Measurements from ENCODE around the gene PIAS3. TPM values are rescaled to one million over a fixed set of nuclear protein-coding genes. Genes with fewer than 3 reads are reported as not detected.

Gene PIAS3
- total and polyA plus RNA-seq, 2 experiments from 2014 or later = 35.7 to 45.4 TPM

DNA sequence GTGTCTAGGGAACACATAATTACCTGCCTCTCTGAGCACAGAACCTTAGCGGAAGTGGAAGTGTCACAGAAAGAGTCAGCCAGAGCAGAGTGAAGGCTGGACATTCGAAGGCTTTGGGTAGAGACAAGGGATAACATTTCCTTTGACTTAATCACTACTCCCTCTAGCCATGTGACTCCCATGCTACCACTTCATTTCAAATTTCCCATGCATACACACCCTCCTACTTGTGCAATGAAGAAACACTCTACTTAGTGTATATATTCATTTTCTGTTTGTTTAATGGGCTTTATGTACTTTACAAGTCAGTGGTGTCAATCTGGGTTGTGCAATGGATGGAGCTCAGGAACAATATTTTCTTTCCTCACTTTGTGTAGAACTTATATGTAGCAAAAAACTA lies 19.8 kb upstream of the PIAS3 start (continued):
- TF ChIP-seq, protein P1, sequence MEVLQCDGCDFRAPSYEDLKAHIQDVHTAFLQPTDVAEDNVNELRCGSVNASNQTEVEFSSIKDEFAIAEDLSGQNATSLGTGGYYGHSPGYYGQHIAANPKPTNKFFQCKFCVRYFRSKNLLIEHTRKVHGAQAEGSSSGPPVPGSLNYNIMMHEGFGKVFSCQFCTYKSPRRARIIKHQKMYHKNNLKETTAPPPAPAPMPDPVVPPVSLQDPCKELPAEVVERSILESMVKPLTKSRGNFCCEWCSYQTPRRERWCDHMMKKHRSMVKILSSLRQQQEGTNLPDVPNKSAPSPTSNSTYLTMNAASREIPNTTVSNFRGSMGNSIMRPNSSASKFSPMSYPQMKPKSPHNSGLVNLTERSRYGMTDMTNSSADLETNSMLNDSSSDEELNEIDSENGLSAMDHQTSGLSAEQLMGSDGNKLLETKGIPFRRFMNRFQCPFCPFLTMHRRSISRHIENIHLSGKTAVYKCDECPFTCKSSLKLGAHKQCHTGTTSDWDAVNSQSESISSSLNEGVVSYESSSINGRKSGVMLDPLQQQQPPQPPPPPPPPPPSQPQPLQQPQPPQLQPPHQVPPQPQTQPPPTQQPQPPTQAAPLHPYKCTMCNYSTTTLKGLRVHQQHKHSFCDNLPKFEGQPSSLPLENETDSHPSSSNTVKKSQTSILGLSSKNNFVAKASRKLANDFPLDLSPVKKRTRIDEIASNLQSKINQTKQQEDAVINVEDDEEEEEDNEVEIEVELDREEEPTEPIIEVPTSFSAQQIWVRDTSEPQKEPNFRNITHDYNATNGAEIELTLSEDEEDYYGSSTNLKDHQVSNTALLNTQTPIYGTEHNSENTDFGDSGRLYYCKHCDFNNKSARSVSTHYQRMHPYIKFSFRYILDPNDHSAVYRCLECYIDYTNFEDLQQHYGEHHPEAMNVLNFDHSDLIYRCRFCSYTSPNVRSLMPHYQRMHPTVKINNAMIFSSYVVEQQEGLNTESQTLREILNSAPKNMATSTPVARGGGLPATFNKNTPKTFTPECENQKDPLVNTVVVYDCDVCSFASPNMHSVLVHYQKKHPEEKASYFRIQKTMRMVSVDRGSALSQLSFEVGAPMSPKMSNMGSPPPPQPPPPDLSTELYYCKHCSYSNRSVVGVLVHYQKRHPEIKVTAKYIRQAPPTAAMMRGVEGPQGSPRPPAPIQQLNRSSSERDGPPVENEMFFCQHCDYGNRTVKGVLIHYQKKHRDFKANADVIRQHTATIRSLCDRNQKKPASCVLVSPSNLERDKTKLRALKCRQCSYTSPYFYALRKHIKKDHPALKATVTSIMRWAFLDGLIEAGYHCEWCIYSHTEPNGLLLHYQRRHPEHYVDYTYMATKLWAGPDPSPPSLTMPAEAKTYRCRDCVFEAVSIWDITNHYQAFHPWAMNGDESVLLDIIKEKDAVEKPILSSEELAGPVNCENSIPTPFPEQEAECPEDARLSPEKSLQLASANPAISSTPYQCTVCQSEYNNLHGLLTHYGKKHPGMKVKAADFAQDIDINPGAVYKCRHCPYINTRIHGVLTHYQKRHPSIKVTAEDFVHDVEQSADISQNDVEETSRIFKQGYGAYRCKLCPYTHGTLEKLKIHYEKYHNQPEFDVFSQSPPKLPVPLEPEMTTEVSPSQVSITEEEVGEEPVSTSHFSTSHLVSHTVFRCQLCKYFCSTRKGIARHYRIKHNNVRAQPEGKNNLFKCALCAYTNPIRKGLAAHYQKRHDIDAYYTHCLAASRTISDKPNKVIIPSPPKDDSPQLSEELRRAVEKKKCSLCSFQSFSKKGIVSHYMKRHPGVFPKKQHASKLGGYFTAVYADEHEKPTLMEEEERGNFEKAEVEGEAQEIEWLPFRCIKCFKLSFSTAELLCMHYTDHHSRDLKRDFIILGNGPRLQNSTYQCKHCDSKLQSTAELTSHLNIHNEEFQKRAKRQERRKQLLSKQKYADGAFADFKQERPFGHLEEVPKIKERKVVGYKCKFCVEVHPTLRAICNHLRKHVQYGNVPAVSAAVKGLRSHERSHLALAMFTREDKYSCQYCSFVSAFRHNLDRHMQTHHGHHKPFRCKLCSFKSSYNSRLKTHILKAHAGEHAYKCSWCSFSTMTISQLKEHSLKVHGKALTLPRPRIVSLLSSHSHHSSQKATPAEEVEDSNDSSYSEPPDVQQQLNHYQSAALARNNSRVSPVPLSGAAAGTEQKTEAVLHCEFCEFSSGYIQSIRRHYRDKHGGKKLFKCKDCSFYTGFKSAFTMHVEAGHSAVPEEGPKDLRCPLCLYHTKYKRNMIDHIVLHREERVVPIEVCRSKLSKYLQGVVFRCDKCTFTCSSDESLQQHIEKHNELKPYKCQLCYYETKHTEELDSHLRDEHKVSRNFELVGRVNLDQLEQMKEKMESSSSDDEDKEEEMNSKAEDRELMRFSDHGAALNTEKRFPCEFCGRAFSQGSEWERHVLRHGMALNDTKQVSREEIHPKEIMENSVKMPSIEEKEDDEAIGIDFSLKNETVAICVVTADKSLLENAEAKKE (CRISPR knock-in tag; IDR thresholded peaks at IDR 0.05) = no peak
- TF ChIP-seq, protein P2, sequence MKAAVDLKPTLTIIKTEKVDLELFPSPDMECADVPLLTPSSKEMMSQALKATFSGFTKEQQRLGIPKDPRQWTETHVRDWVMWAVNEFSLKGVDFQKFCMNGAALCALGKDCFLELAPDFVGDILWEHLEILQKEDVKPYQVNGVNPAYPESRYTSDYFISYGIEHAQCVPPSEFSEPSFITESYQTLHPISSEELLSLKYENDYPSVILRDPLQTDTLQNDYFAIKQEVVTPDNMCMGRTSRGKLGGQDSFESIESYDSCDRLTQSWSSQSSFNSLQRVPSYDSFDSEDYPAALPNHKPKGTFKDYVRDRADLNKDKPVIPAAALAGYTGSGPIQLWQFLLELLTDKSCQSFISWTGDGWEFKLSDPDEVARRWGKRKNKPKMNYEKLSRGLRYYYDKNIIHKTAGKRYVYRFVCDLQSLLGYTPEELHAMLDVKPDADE (IDR thresholded peaks at IDR 0.05) = no peak
- TF ChIP-seq STAT1 (IDR thresholded peaks at IDR 0.05; ENCODE audit: unreplicated experiment) (no peak), ZNF331 (CRISPR knock-in tag; IDR thresholded peaks at IDR 0.05; ENCODE audit: low read depth) (no peak)

- Histone ChIP-seq H3K27me3 (ENCODE audit: insufficient read depth) (peaks cover 15% of the 10 kb centered on the region), H3F3A (replicated peaks; ENCODE audit: low read depth) (0 out of 2 replicates have a peak, but pooled peaks cover 2% of the 10 kb centered on the region), H4K20me1 (replicated peaks; ENCODE audit: insufficient read depth) (no peaks in the 10 kb centered on the region), H3K4me3 (no peak overlapping the region), H3K27ac (ENCODE audit: low read depth) (no peak overlapping the region), H2AFZ (no peak overlapping the region), H3K9me2 (ENCODE audit: insufficient read depth) (no peaks in the 10 kb centered on the region), H3K36me3 (ENCODE audit: insufficient read depth) (no peaks in the 10 kb centered on the region), H3K79me2 (replicated peaks; ENCODE audit: insufficient read depth) (no peaks in the 10 kb centered on the region), H3K4me2 (no peak overlapping the region), H3K4me1 (ENCODE audit: insufficient read depth) (peaks cover 12% of the 10 kb centered on the region)
- H3K27me3 Mint-ChIP-seq (ENCODE audit: insufficient read depth, low read depth, poor library complexity) = peaks cover 14% of the 10 kb centered on the region
- no peak for DNase-seq (ENCODE audit: low spot score)
- no peaks in the 10 kb centered on the region for H3K36me3 Mint-ChIP-seq (ENCODE audit: low read depth)
- ATAC-seq = no peak
- no peak overlapping the region for H3K4me3 Mint-ChIP-seq
- H3K9me3 Mint-ChIP-seq = 0 out of 3 replicates have a peak, but pooled peaks cover under 1% of the 10 kb centered on the region
- peaks cover 22% of the 10 kb centered on the region for H3K4me1 Mint-ChIP-seq
- H3K27ac Mint-ChIP-seq = no peak overlapping the region
- TF ChIP-seq, protein P3, sequence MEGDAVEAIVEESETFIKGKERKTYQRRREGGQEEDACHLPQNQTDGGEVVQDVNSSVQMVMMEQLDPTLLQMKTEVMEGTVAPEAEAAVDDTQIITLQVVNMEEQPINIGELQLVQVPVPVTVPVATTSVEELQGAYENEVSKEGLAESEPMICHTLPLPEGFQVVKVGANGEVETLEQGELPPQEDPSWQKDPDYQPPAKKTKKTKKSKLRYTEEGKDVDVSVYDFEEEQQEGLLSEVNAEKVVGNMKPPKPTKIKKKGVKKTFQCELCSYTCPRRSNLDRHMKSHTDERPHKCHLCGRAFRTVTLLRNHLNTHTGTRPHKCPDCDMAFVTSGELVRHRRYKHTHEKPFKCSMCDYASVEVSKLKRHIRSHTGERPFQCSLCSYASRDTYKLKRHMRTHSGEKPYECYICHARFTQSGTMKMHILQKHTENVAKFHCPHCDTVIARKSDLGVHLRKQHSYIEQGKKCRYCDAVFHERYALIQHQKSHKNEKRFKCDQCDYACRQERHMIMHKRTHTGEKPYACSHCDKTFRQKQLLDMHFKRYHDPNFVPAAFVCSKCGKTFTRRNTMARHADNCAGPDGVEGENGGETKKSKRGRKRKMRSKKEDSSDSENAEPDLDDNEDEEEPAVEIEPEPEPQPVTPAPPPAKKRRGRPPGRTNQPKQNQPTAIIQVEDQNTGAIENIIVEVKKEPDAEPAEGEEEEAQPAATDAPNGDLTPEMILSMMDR (conservative IDR thresholded peaks at IDR 0.05; ENCODE audit: low read depth in 2 of 2) = no peak
- TF ChIP-seq, protein P4, sequence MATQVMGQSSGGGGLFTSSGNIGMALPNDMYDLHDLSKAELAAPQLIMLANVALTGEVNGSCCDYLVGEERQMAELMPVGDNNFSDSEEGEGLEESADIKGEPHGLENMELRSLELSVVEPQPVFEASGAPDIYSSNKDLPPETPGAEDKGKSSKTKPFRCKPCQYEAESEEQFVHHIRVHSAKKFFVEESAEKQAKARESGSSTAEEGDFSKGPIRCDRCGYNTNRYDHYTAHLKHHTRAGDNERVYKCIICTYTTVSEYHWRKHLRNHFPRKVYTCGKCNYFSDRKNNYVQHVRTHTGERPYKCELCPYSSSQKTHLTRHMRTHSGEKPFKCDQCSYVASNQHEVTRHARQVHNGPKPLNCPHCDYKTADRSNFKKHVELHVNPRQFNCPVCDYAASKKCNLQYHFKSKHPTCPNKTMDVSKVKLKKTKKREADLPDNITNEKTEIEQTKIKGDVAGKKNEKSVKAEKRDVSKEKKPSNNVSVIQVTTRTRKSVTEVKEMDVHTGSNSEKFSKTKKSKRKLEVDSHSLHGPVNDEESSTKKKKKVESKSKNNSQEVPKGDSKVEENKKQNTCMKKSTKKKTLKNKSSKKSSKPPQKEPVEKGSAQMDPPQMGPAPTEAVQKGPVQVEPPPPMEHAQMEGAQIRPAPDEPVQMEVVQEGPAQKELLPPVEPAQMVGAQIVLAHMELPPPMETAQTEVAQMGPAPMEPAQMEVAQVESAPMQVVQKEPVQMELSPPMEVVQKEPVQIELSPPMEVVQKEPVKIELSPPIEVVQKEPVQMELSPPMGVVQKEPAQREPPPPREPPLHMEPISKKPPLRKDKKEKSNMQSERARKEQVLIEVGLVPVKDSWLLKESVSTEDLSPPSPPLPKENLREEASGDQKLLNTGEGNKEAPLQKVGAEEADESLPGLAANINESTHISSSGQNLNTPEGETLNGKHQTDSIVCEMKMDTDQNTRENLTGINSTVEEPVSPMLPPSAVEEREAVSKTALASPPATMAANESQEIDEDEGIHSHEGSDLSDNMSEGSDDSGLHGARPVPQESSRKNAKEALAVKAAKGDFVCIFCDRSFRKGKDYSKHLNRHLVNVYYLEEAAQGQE (IDR thresholded peaks at IDR 0.05; ENCODE audit: unreplicated experiment) = no peak
- TF ChIP-seq NANOG (IDR thresholded peaks at IDR 0.05; ENCODE audit: borderline replicate concordance) (no peak), CREB1 (CRISPR knock-in tag; IDR thresholded peaks at IDR 0.05; ENCODE audit: low read depth) (no peak), EZH2phosphoT487 (IDR thresholded peaks at IDR 0.05; ENCODE audit: unreplicated experiment) (no peak), JUNB (IDR thresholded peaks at IDR 0.05; ENCODE audit: unreplicated experiment) (no peak)
Observed at GRCh38 chr1:145877923-145878486, 19.1 kb upstream of the PIAS3 start.
